ENCODE results near the gene MLLT10.

DNA sequence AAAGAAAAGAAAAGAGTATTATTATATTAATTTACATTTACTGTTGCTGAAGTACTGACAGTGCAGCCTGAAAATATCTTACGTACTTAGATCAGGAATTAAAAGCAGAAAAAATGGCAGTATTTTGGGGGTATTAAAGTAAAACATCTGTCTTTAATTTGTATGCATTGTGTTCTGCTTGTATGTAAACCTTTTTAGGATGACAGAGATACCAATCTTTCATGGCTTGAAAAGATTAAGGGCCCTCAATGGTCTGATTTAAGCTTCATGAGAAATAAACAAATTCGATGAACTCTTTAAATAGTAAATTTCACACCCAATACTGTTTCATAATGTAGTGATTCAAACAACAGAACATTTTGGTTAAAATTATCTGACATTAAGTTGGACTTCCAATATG is 116.3 kb downstream of the MLLT10 start:
- TF ChIP-seq, protein P1, sequence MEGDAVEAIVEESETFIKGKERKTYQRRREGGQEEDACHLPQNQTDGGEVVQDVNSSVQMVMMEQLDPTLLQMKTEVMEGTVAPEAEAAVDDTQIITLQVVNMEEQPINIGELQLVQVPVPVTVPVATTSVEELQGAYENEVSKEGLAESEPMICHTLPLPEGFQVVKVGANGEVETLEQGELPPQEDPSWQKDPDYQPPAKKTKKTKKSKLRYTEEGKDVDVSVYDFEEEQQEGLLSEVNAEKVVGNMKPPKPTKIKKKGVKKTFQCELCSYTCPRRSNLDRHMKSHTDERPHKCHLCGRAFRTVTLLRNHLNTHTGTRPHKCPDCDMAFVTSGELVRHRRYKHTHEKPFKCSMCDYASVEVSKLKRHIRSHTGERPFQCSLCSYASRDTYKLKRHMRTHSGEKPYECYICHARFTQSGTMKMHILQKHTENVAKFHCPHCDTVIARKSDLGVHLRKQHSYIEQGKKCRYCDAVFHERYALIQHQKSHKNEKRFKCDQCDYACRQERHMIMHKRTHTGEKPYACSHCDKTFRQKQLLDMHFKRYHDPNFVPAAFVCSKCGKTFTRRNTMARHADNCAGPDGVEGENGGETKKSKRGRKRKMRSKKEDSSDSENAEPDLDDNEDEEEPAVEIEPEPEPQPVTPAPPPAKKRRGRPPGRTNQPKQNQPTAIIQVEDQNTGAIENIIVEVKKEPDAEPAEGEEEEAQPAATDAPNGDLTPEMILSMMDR (IDR thresholded peaks at IDR 0.05): no peak
- no peak for TF ChIP-seq EP300 (IDR thresholded peaks at IDR 0.05)

Measured in esophagus muscularis mucosa (tissue), 3 donors.